LNCaP clone FGC (cell line): ENCODE data around the gene NRXN3.

Experiments used
- DNase-seq: peaks from one replicate; pipeline ENCODE4 v3.0.0-alpha.2; 2011; ENCODE audit warnings: low read depth
- H3K4me3 ChIP-seq: 2 replicates; pipeline ENCODE4 v1.5.1; 2011; ENCODE audit warnings: mild to moderate bottlenecking, low read depth, low read length, control low read depth
- TF ChIP-seq, protein P1 (sequence below): IDR thresholded peaks from 2 replicates; pipeline ENCODE4 v1.5.1; 2012; ENCODE audit warnings: mild to moderate bottlenecking; ENCODE audit not compliant: control insufficient read depth, insufficient read depth; ENCODE audit errors: extremely low read depth

Gene NRXN3

DNA sequence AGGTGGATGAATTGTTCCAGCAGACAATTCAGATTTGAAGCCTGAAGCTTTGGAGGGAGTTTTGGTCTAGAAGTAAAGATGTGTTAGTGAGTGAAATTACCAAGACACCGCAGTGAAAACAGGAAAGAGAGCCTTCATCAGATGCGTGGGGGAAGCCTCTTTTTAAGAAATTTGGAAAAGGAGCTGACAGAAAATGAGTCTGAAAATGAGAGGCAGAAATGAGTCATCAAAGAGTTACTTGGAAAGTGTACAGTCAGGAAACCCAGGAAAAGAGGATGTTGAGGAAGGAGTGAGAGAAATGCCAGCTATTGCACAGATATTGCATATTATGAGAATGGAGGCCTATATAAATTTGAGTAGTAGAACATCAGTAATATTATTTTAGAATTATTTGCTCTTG, 520.7 kb downstream of the NRXN3 start:
- H3K4me3 ChIP-seq: no peak overlapping the region
- TF ChIP-seq, protein P1, sequence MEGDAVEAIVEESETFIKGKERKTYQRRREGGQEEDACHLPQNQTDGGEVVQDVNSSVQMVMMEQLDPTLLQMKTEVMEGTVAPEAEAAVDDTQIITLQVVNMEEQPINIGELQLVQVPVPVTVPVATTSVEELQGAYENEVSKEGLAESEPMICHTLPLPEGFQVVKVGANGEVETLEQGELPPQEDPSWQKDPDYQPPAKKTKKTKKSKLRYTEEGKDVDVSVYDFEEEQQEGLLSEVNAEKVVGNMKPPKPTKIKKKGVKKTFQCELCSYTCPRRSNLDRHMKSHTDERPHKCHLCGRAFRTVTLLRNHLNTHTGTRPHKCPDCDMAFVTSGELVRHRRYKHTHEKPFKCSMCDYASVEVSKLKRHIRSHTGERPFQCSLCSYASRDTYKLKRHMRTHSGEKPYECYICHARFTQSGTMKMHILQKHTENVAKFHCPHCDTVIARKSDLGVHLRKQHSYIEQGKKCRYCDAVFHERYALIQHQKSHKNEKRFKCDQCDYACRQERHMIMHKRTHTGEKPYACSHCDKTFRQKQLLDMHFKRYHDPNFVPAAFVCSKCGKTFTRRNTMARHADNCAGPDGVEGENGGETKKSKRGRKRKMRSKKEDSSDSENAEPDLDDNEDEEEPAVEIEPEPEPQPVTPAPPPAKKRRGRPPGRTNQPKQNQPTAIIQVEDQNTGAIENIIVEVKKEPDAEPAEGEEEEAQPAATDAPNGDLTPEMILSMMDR: no peak
- no peak for DNase-seq

DNA sequence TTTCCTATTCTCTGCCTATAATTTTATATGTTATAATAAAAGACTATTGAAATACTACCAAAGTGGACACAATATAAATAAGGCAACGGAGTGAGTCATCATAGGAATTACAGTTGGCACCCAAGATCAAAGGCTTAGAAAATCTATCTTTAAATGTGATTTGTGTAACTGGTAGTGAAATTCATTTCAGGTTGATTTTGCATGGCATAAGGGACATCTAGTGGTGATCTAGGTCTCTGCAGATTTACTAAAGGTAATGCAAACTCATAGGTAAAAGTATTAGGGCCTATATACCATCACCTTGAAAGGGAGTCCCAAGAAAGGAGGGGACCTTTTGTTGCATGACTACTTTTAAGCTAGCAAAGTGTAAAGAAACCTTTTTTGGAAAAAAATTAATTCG, 527.2 kb downstream of the NRXN3 start:
- peak; percentile 14 for DNase-seq
- TF ChIP-seq, protein P1: peak; percentile 77
- no peak overlapping the region for H3K4me3 ChIP-seq

DNA sequence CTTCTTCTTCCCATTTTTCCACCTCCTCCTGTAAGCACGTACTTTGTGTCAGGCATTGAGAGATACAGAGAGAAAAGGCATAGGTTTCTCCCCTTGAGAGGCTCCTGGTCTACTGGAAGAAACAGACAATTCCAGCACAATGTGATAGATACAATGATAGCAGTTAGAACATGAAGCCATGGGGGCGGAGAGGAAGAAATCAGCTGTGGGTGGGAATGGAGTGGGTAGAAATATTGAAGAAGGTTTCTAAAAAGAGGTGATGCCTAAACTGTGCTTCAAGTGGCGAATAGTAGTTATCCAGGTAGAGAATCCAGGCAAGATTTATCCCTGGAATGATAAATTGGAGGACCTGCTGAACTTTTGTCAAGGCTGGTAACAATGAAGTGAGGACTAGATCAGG, 528.8 kb downstream of the NRXN3 start:
- no peak overlapping the region for H3K4me3 ChIP-seq
- no peak for DNase-seq
- TF ChIP-seq, protein P1: no peak

DNA sequence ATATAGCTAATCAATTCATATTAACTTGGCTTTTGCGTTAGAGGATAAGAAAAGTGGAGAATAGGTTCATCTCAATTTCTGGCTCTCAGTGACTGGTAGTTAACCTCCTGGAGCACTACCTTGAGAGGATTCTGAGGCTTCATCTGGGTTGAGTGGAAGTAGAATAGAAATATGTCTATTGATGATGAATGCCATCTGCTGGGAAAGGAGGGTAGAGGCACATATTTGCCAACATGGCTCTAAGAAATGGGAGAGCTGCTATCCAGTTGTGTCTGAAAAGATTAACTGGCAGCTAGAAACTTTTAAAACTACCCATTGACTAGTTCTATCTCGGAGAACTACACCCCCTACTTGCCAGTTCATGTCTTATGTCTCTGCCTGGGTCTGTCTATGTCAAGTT, 530.1 kb downstream of the NRXN3 start:
- no peak overlapping the region for H3K4me3 ChIP-seq
- no peak for DNase-seq
- TF ChIP-seq, protein P1: peak; percentile 43

DNA sequence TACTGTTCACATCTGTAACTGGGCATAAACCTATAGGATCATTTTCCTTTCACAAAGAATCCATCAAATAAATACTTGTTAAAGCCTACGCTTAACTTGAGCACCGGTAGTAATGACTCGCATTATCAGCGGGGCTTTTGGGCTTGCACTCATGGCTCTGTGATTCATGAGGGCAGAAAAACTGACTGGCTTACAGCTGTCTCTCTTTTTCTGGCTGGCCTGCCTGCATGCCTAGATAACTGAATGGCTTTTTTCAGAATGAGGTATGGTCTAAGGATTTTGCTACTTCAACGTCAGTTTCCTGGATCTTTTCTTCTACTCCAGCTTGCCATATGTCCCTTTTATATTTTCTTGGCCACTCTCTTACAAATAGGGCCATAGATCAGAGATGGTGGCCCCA, 531.1 kb downstream of the NRXN3 start:
- no peak overlapping the region for H3K4me3 ChIP-seq
- DNase-seq: no peak
- TF ChIP-seq, protein P1: no peak

DNA sequence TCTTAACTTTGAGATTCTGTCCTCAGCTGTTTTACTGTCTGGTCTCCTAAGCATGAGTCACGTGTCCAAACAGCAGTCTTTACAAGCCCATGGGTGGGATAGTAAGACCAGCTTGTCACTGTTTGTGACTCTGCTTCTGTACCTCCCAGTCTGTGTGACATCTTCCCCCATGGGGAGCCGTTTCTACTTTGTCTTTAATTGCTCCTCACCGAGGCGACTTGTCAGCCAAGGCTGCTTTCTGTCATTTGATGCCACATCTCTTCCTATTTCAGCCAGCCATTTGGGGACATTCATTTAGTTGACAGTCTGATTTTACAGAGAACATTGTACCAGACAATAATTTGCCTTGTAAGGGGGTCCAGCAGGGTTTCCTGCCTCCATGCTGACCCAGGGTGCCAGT, 534.8 kb downstream of the NRXN3 start:
- TF ChIP-seq, protein P1: no peak
- no peak for DNase-seq
- no peak overlapping the region for H3K4me3 ChIP-seq

DNA sequence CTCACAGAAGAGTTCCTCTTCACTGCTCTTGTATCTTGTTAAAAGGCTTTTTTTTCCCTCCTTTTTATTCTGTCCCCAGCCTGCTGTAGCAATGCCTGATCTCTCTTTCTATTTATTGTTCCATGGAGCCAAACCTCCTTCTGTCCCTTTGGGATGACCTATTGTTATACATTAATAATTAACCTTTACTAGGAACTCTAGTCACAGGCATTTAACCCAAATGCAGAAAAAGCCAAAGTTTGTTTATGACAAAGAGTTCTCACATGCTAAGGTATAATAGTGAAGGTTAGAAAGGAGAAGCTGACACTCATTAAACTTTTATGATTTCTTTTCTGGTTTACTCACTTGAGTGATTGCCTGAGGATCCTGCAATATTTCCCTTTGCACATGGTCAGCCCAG, 535.8 kb downstream of the NRXN3 start:
- TF ChIP-seq, protein P1: no peak

More for the DNA sequence above, 535.8 kb downstream of the NRXN3 start:
- H3K4me3 ChIP-seq: no peak overlapping the region
- DNase-seq: no peak
